ENCODE results near the gene MIF4GD. TPM values are rescaled to one million over a fixed set of nuclear protein-coding genes. Genes with fewer than 3 reads are reported as not detected.

The MIF4GD gene
- total RNA-seq, 4 donors from 2014 or later, result 24.2 to 44.1 (median 30.6) TPM

DNA sequence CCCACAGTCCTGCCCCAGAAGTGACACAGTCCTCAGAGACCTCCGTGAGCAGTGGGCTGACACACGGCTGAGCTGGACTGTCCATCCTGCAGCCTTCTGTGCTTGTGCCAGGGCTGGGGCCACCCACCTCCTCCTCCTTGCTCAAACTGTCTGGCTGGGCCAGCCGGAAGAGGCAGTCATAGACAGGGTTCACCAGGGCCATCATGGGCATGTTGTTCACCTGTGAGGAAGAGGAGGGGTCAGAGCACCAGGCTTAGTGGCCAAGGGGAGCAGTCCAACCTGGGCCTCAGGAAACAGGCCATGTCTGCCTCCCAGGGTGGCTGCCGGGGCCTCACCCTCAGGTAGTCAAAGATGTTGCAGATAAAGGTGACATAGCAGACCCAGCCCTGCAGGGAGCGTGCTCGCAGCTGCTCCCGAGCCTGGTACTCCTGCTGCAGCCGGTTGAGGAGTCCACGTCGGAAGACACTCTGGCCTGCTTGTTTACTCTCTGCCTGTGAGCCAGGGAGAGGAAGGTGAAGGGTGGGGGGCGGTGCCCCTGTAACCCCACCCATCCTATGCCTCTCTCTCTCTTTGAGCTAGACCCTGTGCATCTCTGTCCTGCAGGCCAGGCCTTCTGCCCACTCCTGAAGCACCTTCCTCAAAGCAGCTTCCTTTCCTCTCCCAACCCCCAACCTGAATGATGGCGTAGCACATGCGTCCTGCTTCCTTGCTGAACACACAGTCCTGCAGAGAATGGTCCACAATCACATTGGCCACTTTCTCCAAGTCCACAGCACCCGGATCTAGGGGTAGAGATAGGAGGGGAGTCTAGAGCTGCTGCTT lies 3.4 kb downstream of the MIF4GD start:
- Histone ChIP-seq H3K9me3 (no peaks in the 10 kb centered on the region), H3K4me1 (peaks cover 48% of the 10 kb centered on the region), H3K4me3 (no peak overlapping the region), H3K27me3 (no peaks in the 10 kb centered on the region), H3K27ac (no peak overlapping the region), H3K36me3 (peaks cover 27% of the 10 kb centered on the region)
- no peak for DNase-seq (ENCODE audit: low spot score in 2 of 2)
- 48% methylated on average over 8 of the region's 14 CpGs for WGBS
- TF ChIP-seq, protein P1, sequence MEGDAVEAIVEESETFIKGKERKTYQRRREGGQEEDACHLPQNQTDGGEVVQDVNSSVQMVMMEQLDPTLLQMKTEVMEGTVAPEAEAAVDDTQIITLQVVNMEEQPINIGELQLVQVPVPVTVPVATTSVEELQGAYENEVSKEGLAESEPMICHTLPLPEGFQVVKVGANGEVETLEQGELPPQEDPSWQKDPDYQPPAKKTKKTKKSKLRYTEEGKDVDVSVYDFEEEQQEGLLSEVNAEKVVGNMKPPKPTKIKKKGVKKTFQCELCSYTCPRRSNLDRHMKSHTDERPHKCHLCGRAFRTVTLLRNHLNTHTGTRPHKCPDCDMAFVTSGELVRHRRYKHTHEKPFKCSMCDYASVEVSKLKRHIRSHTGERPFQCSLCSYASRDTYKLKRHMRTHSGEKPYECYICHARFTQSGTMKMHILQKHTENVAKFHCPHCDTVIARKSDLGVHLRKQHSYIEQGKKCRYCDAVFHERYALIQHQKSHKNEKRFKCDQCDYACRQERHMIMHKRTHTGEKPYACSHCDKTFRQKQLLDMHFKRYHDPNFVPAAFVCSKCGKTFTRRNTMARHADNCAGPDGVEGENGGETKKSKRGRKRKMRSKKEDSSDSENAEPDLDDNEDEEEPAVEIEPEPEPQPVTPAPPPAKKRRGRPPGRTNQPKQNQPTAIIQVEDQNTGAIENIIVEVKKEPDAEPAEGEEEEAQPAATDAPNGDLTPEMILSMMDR (IDR thresholded peaks at IDR 0.05), result no peak
- TF ChIP-seq EP300 (IDR thresholded peaks at IDR 0.05), result no peak
- no peak for TF ChIP-seq POLR2AphosphoS5 (IDR thresholded peaks at IDR 0.05)
- no peak for TF ChIP-seq POLR2A (IDR thresholded peaks at IDR 0.05)

DNA sequence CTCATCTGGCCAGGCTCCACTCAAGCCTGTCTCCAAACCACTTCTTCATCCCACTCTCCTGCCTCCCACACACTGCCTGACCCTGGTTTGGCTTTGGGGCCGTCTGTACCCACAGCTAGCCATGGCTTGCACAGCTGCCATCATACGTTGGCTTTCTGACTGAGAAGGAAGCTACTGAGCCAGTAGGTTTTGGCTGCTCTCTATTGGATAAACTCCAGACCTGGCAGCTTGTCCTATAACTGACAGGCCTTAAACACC lies 3.9 kb downstream of the MIF4GD start:
- no peak for TF ChIP-seq POLR2A (IDR thresholded peaks at IDR 0.05)
- no peak for TF ChIP-seq EP300 (IDR thresholded peaks at IDR 0.05)
- TF ChIP-seq, protein P1 (IDR thresholded peaks at IDR 0.05), result no peak
- no peak for TF ChIP-seq POLR2AphosphoS5 (IDR thresholded peaks at IDR 0.05)
- 32% methylated on average over 2 of the region's 2 CpGs for WGBS
- Histone ChIP-seq H3K4me1 (peaks cover 48% of the 10 kb centered on the region), H3K4me3 (no peak overlapping the region), H3K9me3 (no peaks in the 10 kb centered on the region), H3K36me3 (peaks cover 27% of the 10 kb centered on the region), H3K27ac (no peak overlapping the region), H3K27me3 (no peaks in the 10 kb centered on the region)
- DNase-seq (ENCODE audit: low spot score in 2 of 2), result no peak

DNA sequence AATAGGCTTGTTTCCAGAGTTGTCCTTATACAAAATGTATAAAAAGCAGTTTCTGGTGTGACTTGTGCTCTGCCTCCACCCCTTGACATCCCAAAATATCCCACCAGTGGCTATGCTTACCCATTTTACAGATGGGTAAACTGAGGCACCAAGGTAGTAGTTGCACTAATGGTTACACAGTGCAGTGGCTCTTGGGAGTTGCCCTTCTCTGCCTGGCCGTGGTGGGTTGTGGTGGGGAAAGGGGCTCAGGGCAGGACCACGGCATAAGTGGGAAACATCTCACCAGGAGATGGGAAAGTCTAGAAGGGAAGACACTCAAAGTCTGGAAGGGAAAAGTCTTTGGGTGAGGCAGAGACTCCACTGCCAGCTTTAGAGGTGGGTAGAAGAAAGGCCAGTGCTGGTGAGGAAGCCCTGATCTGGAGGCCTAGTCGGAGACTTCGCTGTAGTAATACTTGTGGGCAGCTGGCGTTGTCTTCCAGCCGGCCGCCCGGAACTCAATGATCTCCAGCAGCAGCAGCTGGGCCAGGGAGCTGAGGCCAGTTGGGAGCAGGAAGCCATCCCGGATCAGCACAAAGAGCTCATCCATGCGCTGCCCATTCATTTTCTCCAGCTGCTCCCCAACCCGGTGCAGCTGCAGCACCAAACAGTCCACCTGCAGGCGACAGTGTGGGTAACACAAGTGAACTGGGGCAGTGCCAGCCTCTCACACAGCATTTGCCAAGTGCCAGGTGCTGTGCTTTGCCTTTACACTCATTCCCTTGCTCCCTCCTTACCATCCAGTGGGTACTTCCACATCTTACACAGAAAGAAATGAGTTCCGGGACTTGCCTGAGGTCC lies 4.5 kb downstream of the MIF4GD start:
- WGBS, result 78% methylated on average over 13 of the region's 13 CpGs
- TF ChIP-seq POLR2A (IDR thresholded peaks at IDR 0.05), result no peak
- no peak for TF ChIP-seq POLR2AphosphoS5 (IDR thresholded peaks at IDR 0.05)
- TF ChIP-seq, protein P1 (IDR thresholded peaks at IDR 0.05), result no peak
- TF ChIP-seq EP300 (IDR thresholded peaks at IDR 0.05), result no peak
- peaks cover 43% of the 10 kb centered on the region for H3K4me1 ChIP-seq

DNA sequence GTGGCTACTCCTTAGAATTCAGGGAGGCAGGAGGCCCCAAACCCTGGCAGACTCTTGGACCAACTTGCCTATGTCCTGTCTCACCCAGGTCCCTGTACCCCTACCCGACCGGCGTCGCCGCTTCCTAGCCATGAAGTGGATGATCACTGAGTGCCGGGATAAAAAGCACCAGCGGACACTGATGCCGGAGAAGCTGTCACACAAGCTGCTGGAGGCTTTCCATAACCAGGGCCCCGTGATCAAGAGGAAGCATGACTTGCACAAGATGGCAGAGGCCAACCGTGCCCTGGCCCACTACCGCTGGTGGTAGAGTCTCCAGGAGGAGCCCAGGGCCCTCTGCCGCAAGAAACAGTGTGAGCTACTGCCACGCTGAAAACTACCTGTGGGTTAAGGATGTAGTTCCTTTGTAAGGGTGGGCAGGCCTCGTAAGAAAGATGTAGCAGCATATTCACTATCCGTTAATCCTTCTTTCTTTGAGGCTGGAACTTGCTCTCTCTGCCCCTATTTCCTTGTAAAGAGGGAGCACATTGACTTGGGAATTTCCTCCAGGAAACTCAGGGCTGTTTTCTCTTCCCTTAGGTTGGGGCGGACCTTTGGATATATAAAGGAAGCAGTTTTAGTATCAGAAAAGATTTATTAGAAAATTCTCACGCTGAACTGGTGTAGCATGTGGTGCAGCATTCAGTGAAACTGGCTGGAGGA lies 5.3 kb downstream of the MIF4GD start:
- Histone ChIP-seq H3K9me3 (no peaks in the 10 kb centered on the region), H3K4me3 (no peak overlapping the region), H3K27me3 (no peaks in the 10 kb centered on the region), H3K4me1 (peaks cover 42% of the 10 kb centered on the region), H3K27ac (no peak overlapping the region), H3K36me3 (peaks cover 27% of the 10 kb centered on the region)
- 78% methylated on average over 17 of the region's 17 CpGs for WGBS
- TF ChIP-seq, protein P1 (IDR thresholded peaks at IDR 0.05), result no peak
- no peak for TF ChIP-seq POLR2AphosphoS5 (IDR thresholded peaks at IDR 0.05)
- no peak for TF ChIP-seq POLR2A (IDR thresholded peaks at IDR 0.05)
- no peak for TF ChIP-seq EP300 (IDR thresholded peaks at IDR 0.05)
- DNase-seq (ENCODE audit: low spot score in 2 of 2), result no peak

More for the DNA sequence above, 4.5 kb downstream of the MIF4GD start:
- DNase-seq (ENCODE audit: low spot score in 2 of 2), result no peak
- Histone ChIP-seq H3K4me3 (no peak overlapping the region), H3K27me3 (no peaks in the 10 kb centered on the region), H3K27ac (no peak overlapping the region), H3K36me3 (peaks cover 27% of the 10 kb centered on the region), H3K9me3 (no peaks in the 10 kb centered on the region)
